ENCODE measurements around the gene NRBF2. TPM values are rescaled to one million over a fixed set of nuclear protein-coding genes. Genes with fewer than 3 reads are reported as not detected.

Gene NRBF2
- total and polyA plus RNA-seq, 4 donors: 13.7 to 31.8 (median 22.3) TPM

- DNase-seq (ENCODE audit: low spot score): no peak
- no peak overlapping the region for H3K4me3 ChIP-seq (ENCODE audit: low read depth in 1 of 3, low read length in 3 of 3)
- H3K4me1 ChIP-seq (ENCODE audit: control insufficient read depth in 4 of 4, insufficient read depth in 4 of 4, low read length in 3 of 4): peaks cover 10 to 35% (median 22%) of the 10 kb centered on the region in 4 donors
- TF ChIP-seq NR2F2 (IDR thresholded peaks at IDR 0.05) (no peak), HNF4G (IDR thresholded peaks at IDR 0.05) (no peak), TAF1 (conservative IDR thresholded peaks at IDR 0.05) (no peak), GABPA (IDR thresholded peaks at IDR 0.05 in 1 of 2, conservative IDR thresholded peaks at IDR 0.05 in 1 of 2) (no peak), YY1 (IDR thresholded peaks at IDR 0.05) (no peak), JUND (IDR thresholded peaks at IDR 0.05) (no peak), REST (IDR thresholded peaks at IDR 0.05) (no peak), RAD21 (IDR thresholded peaks at IDR 0.05) (no peak), ZBTB33 (IDR thresholded peaks at IDR 0.05) (no peak), CTCF (IDR thresholded peaks at IDR 0.05; ENCODE audit: low read depth, low read length, missing input control) (no peak), FOXA1 (IDR thresholded peaks at IDR 0.05) (no peak), HNF4A (conservative IDR thresholded peaks at IDR 0.05) (no peak), EGR1 (IDR thresholded peaks at IDR 0.05; ENCODE audit: low read depth in 2 of 2) (no peak)
- TF ChIP-seq, protein P1, sequence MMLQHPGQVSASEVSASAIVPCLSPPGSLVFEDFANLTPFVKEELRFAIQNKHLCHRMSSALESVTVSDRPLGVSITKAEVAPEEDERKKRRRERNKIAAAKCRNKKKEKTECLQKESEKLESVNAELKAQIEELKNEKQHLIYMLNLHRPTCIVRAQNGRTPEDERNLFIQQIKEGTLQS (IDR thresholded peaks at IDR 0.05): no peak
- H3K36me3 ChIP-seq (ENCODE audit: control insufficient read depth in 4 of 4, insufficient read depth in 3 of 4, low read depth in 1 of 4, low read length in 3 of 4): peaks cover 2 to 10% (median 8%) of the 10 kb centered on the region in 4 donors
- H3K27me3 ChIP-seq (ENCODE audit: control insufficient read depth in 4 of 4, insufficient read depth in 4 of 4, low read length in 3 of 4): no peaks in the 10 kb centered on the region
- no peak overlapping the region for H3K27ac ChIP-seq (ENCODE audit: low read depth in 1 of 2, low read length in 2 of 2)
- WGBS: 97% methylated on average over 7 of the region's 7 CpGs
- no peaks in the 10 kb centered on the region for H3K9me3 ChIP-seq (ENCODE audit: control insufficient read depth in 4 of 4, low read length in 3 of 4)
- no peak overlapping the region for H3K9ac ChIP-seq (ENCODE audit: low read depth in 1 of 2, low read length in 2 of 2)
Observed at GRCh38 chr10:63165249-63165648, 32.1 kb downstream of the NRBF2 start.

DNA sequence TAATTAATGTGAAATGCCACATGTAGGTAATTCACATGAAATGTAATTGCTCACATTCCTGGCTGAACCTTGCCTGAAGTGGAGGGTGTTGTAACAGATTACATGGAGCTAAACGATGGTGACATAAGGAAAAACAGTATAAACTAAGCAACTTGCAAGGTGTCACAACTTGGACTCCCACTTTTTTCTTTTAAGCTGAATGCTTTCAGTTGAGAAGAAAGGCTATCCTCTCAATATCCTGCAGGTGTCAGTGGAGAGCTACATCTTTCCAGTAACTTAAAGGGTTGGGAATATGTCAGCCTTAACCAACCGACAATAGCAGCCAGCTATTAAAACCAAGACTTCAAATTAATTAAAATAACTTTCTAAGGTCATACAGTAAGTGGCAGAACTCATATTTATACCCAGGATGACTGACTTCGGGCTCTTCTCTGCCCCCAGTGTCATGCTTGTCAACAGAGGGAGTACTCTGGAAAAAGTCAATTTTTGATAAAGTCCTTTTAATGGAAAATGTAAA lies 33.7 kb downstream of the NRBF2 start:
- Histone ChIP-seq H3K27ac (ENCODE audit: low read depth in 1 of 2, low read length in 2 of 2) (no peak overlapping the region), H3K36me3 (ENCODE audit: control insufficient read depth in 4 of 4, insufficient read depth in 3 of 4, low read depth in 1 of 4, low read length in 3 of 4) (peaks cover 3 to 17% (median 11%) of the 10 kb centered on the region in 4 donors), H3K27me3 (ENCODE audit: control insufficient read depth in 4 of 4, insufficient read depth in 4 of 4, low read length in 3 of 4) (no peaks in the 10 kb centered on the region), H3K4me1 (ENCODE audit: control insufficient read depth in 4 of 4, insufficient read depth in 4 of 4, low read length in 3 of 4) (peaks cover 11 to 47% (median 28%) of the 10 kb centered on the region in 4 donors), H3K9ac (ENCODE audit: low read depth in 1 of 2, low read length in 2 of 2) (no peak overlapping the region), H3K9me3 (ENCODE audit: control insufficient read depth in 4 of 4, low read length in 3 of 4) (no peaks in the 10 kb centered on the region), H3K4me3 (ENCODE audit: low read depth in 1 of 3, low read length in 3 of 3) (no peak overlapping the region)
- DNase-seq (ENCODE audit: low spot score): no peak
- TF ChIP-seq HNF4A (conservative IDR thresholded peaks at IDR 0.05) (peak in 1 of 2 donors; percentile 19), RAD21 (IDR thresholded peaks at IDR 0.05) (peak; percentile 91 to 95), CTCF (IDR thresholded peaks at IDR 0.05; ENCODE audit: low read depth, low read length, missing input control) (peak; percentile 82), SP1 (IDR thresholded peaks at IDR 0.05) (no peak), FOXA1 (IDR thresholded peaks at IDR 0.05) (no peak)
- TF ChIP-seq, protein P2, sequence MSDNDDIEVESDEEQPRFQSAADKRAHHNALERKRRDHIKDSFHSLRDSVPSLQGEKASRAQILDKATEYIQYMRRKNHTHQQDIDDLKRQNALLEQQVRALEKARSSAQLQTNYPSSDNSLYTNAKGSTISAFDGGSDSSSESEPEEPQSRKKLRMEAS (IDR thresholded peaks at IDR 0.05): no peak
- 9% methylated on average over 3 of the region's 3 CpGs for WGBS

Data from liver (tissue), 9 donors.